A549 (cell line): Measurements from ENCODE around the gene RIIAD1. TPM values are rescaled to one million over a fixed set of nuclear protein-coding genes. Genes with fewer than 3 reads are reported as not detected.

Experiments used
- ATAC-seq, 2 experiments: fragments of 200-7000 bp in 1 of 2; fragments of >200 bp in 1 of 2; cut with Nextera tagmentation in 1 of 2; cut with Tn5 transposase in 1 of 2; 3 replicates each; pipeline versions ENCODE4 v1.8.0 to v1.9.1; 2018 to 2020; ENCODE audit warnings: mild to moderate bottlenecking in 1 of 2, moderate library complexity in 1 of 2
- CTCF ChIA-PET: fragments of 300-600 bp; sonication (Branson Sonifier 250); formaldehyde crosslinking; extraction: SDS; loops from one replicate; lab custom pipeline; 2021; ENCODE audit warnings: antibody characterized with exemption, inconsistent platforms; lab: Yijun Ruan, JAX
- POLR2A ChIA-PET: fragments of 350-600 bp; formaldehyde crosslinking; extraction: SDS; loops from one replicate; lab custom pipeline; 2021; ENCODE audit warnings: antibody characterized with exemption, inconsistent platforms; lab: Yijun Ruan, JAX
- DNase-seq, 2 experiments: peaks; one replicate each; pipeline versions ENCODE4 v3.0.0 to v3.0.0-alpha.2; 2011 to 2016; ENCODE audit warnings: low read depth in 1 of 2, low spot score in 1 of 2
- FAIRE-seq: peaks from 2 replicates; lab custom pipeline; 2011; peaks lifted over from hg19 to GRCh38; lab: Jason Lieb, UNC
- H3K27ac ChIP-seq, 2 experiments: fragments of >200 bp; sonication (Bioruptor Twin); formaldehyde crosslinking; 3 replicates each; pipeline ENCODE4 v1.5.1; 2016 to 2017
- H3K4me1 ChIP-seq: fragments of >200 bp; sonication (Bioruptor Twin); formaldehyde crosslinking; 3 replicates; pipeline ENCODE4 v1.6.1; 2016
- H3K4me2 ChIP-seq: fragments of >200 bp; sonication (Bioruptor Twin); formaldehyde crosslinking; 3 replicates; pipeline ENCODE4 v1.6.1; 2016
- H3K4me3 ChIP-seq: fragments of >200 bp; sonication (Bioruptor Twin); formaldehyde crosslinking; 3 replicates; pipeline ENCODE4 v1.5.1; 2016
- H3K9me3 ChIP-seq: fragments of >200 bp; sonication (Bioruptor Twin); formaldehyde crosslinking; 3 replicates; pipeline ENCODE4 v1.6.1; 2016
- CEBPB ChIP-seq, 2 experiments: fragments of >200 bp in 1 of 2; sonication (Bioruptor Twin) in 1 of 2; formaldehyde crosslinking in 1 of 2; IDR thresholded peaks; 2 replicates each; pipeline ENCODE4 v1.6.1; 2012 to 2016
- GATA3 ChIP-seq: IDR thresholded peaks from 2 replicates; pipeline ENCODE4 v1.6.1; 2012; ENCODE audit warnings: borderline replicate concordance
- HDAC2 ChIP-seq: fragments of 200-600 bp; sonication (generic); IDR thresholded peaks from 2 replicates; pipeline ENCODE4 v1.6.1; 2016
- HOXA7 ChIP-seq: fragments of 250-450 bp; sonication (Bioruptor Pico); IDR thresholded peaks from 2 replicates; pipeline ENCODE4 v1.5.0; 2020; ENCODE audit warnings: mild to moderate bottlenecking, moderate library complexity
- HOXB13 ChIP-seq: fragments of 250-450 bp; sonication (Bioruptor Pico); IDR thresholded peaks from 2 replicates; pipeline ENCODE4 v1.5.0; 2020; ENCODE audit warnings: low read depth, mild to moderate bottlenecking, moderate library complexity
- JUN ChIP-seq, 2 experiments: fragments of >200 bp; sonication (Bioruptor Twin); formaldehyde crosslinking; IDR thresholded peaks; 2 replicates in 1 of 2; 3 replicates in 1 of 2; pipeline ENCODE4 v1.6.1; 2016 to 2017
- JUNB ChIP-seq: fragments of >200 bp; sonication (Bioruptor Twin); formaldehyde crosslinking; IDR thresholded peaks from 2 replicates; pipeline ENCODE4 v1.6.1; 2016
- KDM5A ChIP-seq: fragments of 200-600 bp; sonication (generic); IDR thresholded peaks from 2 replicates; pipeline ENCODE4 v1.6.1; 2016; ENCODE audit warnings: antibody characterized with exemption, mild to moderate bottlenecking
- MAFK ChIP-seq: fragments of 450-650 bp; IDR thresholded peaks from 2 replicates; pipeline ENCODE4 v1.6.1; 2014; ENCODE audit not compliant: partially characterized antibody
- MAZ ChIP-seq: fragments of 150-350 bp; IDR thresholded peaks from 2 replicates; pipeline ENCODE4 v1.6.1; 2014; ENCODE audit warnings: antibody characterized with exemption, low read depth, low read length, borderline replicate concordance
- NR3C1 ChIP-seq: fragments of >200 bp; sonication (Bioruptor Twin); formaldehyde crosslinking; IDR thresholded peaks from 3 replicates; pipeline ENCODE4 v1.6.1; 2017
- POLR2A ChIP-seq: IDR thresholded peaks from 2 replicates; pipeline ENCODE4 v1.6.1; 2012; ENCODE audit warnings: mild to moderate bottlenecking, low read length
- POLR2AphosphoS2 ChIP-seq: conservative IDR thresholded peaks from 2 replicates; pipeline ENCODE4 v1.6.1; 2012; ENCODE audit warnings: low read length, improper control_type of control experiment, inconsistent platforms
- RCOR1 ChIP-seq: fragments of 150-350 bp; IDR thresholded peaks from 2 replicates; pipeline ENCODE4 v1.6.1; 2014; ENCODE audit warnings: antibody characterized with exemption, low read length, low read depth
- RFX5 ChIP-seq: fragments of 450-650 bp; IDR thresholded peaks from 2 replicates; pipeline ENCODE4 v1.7.1; 2014; ENCODE audit warnings: antibody characterized with exemption, mild to moderate bottlenecking, moderate library complexity
- RNF2 ChIP-seq: fragments of 200-600 bp; sonication (generic); IDR thresholded peaks from 2 replicates; pipeline ENCODE4 v1.6.1; 2016; ENCODE audit warnings: low read depth, mild to moderate bottlenecking, antibody characterized with exemption, moderate library complexity, borderline replicate concordance
- SREBF2 ChIP-seq: fragments of 450-650 bp; IDR thresholded peaks from 2 replicates; pipeline ENCODE4 v1.6.1; 2014; ENCODE audit warnings: mild to moderate bottlenecking, moderate library complexity
- ZSCAN20 ChIP-seq: fragments of 250-450 bp; sonication (Bioruptor Pico); IDR thresholded peaks from 2 replicates; pipeline ENCODE4 v1.8.0; 2022; ENCODE audit warnings: mild to moderate bottlenecking, moderate library complexity
- WGBS: methylation state at CpG from one replicate; pipeline ENCODE4 v1.1.6; 2017; ENCODE audit errors: missing lambda C conversion rate; 5-methylcytosine and 5-hydroxymethylcytosine counted together
- polyA plus RNA-seq, 4 experiments: library from polyadenylated mRNA; depleted of rRNA in 3 of 4; stranded (reverse); fragments of >200 nt; fragmentation: RNase III in 1 of 4; extraction: RNeasy Plus Mini Kit Qiagen cat#74134 plus additional on column Dnase treatment in 1 of 4; gene quantifications; 2 replicates in 3 of 4; 3 replicates in 1 of 4; pipeline ENCODE4 v1.2.3, GENCODE V29; 2011 to 2017
- small RNA-seq, 6 experiments: library from RNA; depleted of rRNA; stranded (forward); fragments of <200 nt; gene quantifications; one replicate each; pipeline ENCODE3, GENCODE V24; 2012
- TF ChIP-seq, protein P1 (sequence below): IDR thresholded peaks from 2 replicates; pipeline ENCODE4 v1.6.1; 2012
- TF ChIP-seq, protein P2 (sequence below): fragments of >200 bp; sonication (Bioruptor Twin); formaldehyde crosslinking; IDR thresholded peaks from 2 replicates; pipeline ENCODE4 v1.6.1; 2016

The RIIAD1 gene
- polyA plus RNA-seq, 2 of the 4 experiments (the other 2 are of a cell fraction) = not detected

DNA sequence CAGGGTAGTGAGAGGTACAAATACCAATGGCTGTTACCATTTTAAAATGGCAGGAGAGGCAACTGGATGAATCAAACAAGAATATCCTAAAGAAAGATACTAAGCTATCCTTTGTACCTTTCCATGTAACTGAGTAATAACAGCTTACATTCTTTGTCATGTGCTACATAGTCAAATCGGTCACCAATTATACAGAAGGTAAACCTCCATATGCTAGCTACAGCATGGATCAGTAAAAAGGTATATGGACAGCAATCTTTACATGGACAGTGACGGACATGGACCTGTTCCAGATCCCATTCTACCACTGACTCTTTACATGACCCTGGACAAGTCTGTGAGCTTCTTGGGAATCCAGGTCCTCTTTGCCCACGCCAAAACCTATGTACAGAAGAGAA lies 55.3 kb downstream of the RIIAD1 start:
- ChIA-PET POLR2A (no interaction called here), CTCF (interaction anchor here (1.0 kb wide), 1 partner anchor 27 kb away, joined by 3 read pairs; no protein-coding TSS in a partner anchor)
- ATAC-seq (no peak), DNase-seq (no peak), FAIRE-seq (no peak)
- H3K27ac ChIP-seq = no peak overlapping the region
- WGBS = 80% methylated on average over 3 of the region's 3 CpGs
- no peaks in the 10 kb centered on the region for H3K9me3 ChIP-seq
- TF ChIP-seq RCOR1 (no peak), MAZ (no peak), RNF2 (no peak), GATA3 (no peak), NR3C1 (no peak), RFX5 (no peak), POLR2AphosphoS2 (no peak), POLR2A (no peak), ZSCAN20 (CRISPR knock-in tag) (no peak), MAFK (no peak), JUN (IDR thresholded peaks at IDR 0.05) (no peak), CEBPB (IDR thresholded peaks at IDR 0.05) (no peak), SREBF2 (no peak), JUNB (no peak)
- TF ChIP-seq, protein P1, sequence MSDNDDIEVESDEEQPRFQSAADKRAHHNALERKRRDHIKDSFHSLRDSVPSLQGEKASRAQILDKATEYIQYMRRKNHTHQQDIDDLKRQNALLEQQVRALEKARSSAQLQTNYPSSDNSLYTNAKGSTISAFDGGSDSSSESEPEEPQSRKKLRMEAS = no peak
- no peak overlapping the region for H3K4me3 ChIP-seq
- H3K4me1 ChIP-seq = no peaks in the 10 kb centered on the region
- H3K4me2 ChIP-seq = no peak overlapping the region

DNA sequence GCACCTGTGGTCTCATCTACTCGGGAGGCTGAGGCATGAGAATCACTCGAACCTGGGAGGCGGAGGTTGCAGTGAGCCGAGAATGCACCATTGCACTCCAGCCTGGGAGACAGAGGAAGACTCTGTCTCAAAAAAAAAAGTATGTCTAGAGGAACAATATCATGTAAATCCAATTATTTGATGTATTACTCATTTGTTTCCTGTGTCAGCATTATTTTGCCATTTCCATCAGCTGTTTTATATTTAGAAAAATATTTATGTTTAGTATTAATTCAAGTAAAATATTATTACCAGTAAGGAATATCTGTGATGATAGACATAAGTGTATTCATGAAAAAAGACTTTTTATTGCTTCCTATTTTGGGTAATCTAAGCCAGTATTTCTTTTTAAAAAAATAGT lies 56.0 kb downstream of the RIIAD1 start:
- no peak overlapping the region for H3K4me3 ChIP-seq
- TF ChIP-seq JUNB (no peak), MAFK (peak; percentile 46), KDM5A (no peak), HOXB13 (no peak), HDAC2 (no peak), HOXA7 (CRISPR knock-in tag) (no peak), NR3C1 (no peak)
- TF ChIP-seq, protein P2, sequence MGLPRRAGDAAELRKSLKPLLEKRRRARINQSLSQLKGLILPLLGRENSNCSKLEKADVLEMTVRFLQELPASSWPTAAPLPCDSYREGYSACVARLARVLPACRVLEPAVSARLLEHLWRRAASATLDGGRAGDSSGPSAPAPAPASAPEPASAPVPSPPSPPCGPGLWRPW = no peak
- TF ChIP-seq, protein P1 = no peak
- TF ChIP-seq, all 56 proteins: peak for 1
- H3K9me3 ChIP-seq = no peaks in the 10 kb centered on the region
- no peak overlapping the region for H3K27ac ChIP-seq
- no peak for ATAC-seq
- WGBS = 68% methylated on average over 4 of the region's 4 CpGs
- CTCF ChIA-PET = no interaction called here
- H3K4me2 ChIP-seq = no peak overlapping the region
- no peak for FAIRE-seq
- no peaks in the 10 kb centered on the region for H3K4me1 ChIP-seq
- no peak for DNase-seq
- POLR2A ChIA-PET = no interaction called here

Small RNA genes lying within 50 kb of the gene (small RNA-seq; reads per million reads assigned to genes)
- 0 reads per million in 6 experiments for gene RNU6-662P

Other genes with a start within 250 kb of the RIIAD1 start
- gene CGN, start 210.1 kb upstream of the RIIAD1 start, polyA plus RNA-seq (2011; rRNA removed) = 1.8 and 2.1 TPM in 2 replicates
- gene CGN, start 210.1 kb upstream of the RIIAD1 start, polyA plus RNA-seq (2017; fragmentation: RNase III; extraction: RNeasy Plus Mini Kit Qiagen cat#74134 plus additional on column Dnase treatment) = 2.3 to 3.0 TPM (median 2.4 TPM) in 3 replicates
- 24.5 and 27.5 TPM in 2 replicates for gene TUFT1, start 181.2 kb upstream of the RIIAD1 start, polyA plus RNA-seq (2011; rRNA removed)
- gene TUFT1, start 181.2 kb upstream of the RIIAD1 start, polyA plus RNA-seq (2017; fragmentation: RNase III; extraction: RNeasy Plus Mini Kit Qiagen cat#74134 plus additional on column Dnase treatment) = 21.1 to 31.1 TPM (median 26.7 TPM) in 3 replicates
- 29.1 and 30.5 TPM in 2 replicates for gene SNX27, start 109.5 kb upstream of the RIIAD1 start, polyA plus RNA-seq (2011; rRNA removed)
- 11.0 to 13.6 TPM (median 12.8 TPM) in 3 replicates for gene SNX27, start 109.5 kb upstream of the RIIAD1 start, polyA plus RNA-seq (2017; fragmentation: RNase III; extraction: RNeasy Plus Mini Kit Qiagen cat#74134 plus additional on column Dnase treatment)
- gene CELF3, start 4.7 kb upstream of the RIIAD1 start, polyA plus RNA-seq (2011; rRNA removed) = not detected in 2 replicates
- gene CELF3, start 4.7 kb upstream of the RIIAD1 start, polyA plus RNA-seq (2017; fragmentation: RNase III; extraction: RNeasy Plus Mini Kit Qiagen cat#74134 plus additional on column Dnase treatment) = not detected in 3 replicates
- gene MRPL9, start 42.0 kb downstream of the RIIAD1 start, polyA plus RNA-seq (2011; rRNA removed) = 120 and 146 TPM in 2 replicates
- 84.1 to 88.6 TPM (median 84.6 TPM) in 3 replicates for gene MRPL9, start 42.0 kb downstream of the RIIAD1 start, polyA plus RNA-seq (2017; fragmentation: RNase III; extraction: RNeasy Plus Mini Kit Qiagen cat#74134 plus additional on column Dnase treatment)
- gene TDRKH, start 69.0 kb downstream of the RIIAD1 start, polyA plus RNA-seq (2011; rRNA removed) = 7.7 and 10.2 TPM in 2 replicates
- 7.9 to 8.8 TPM (median 8.4 TPM) in 3 replicates for gene TDRKH, start 69.0 kb downstream of the RIIAD1 start, polyA plus RNA-seq (2017; fragmentation: RNase III; extraction: RNeasy Plus Mini Kit Qiagen cat#74134 plus additional on column Dnase treatment)
- gene LINGO4, start 83.9 kb downstream of the RIIAD1 start, polyA plus RNA-seq (2011; rRNA removed) = not detected in 2 replicates
- not detected in 3 replicates for gene LINGO4, start 83.9 kb downstream of the RIIAD1 start, polyA plus RNA-seq (2017; fragmentation: RNase III; extraction: RNeasy Plus Mini Kit Qiagen cat#74134 plus additional on column Dnase treatment)
- gene RORC, start 110.3 kb downstream of the RIIAD1 start, polyA plus RNA-seq (2011; rRNA removed) = 0.24 and 0.25 TPM in 2 replicates
- 0.06 TPM in 1 of 3 replicates, not detected in the others for gene RORC, start 110.3 kb downstream of the RIIAD1 start, polyA plus RNA-seq (2017; fragmentation: RNase III; extraction: RNeasy Plus Mini Kit Qiagen cat#74134 plus additional on column Dnase treatment)
- gene C2CD4D, start 118.3 kb downstream of the RIIAD1 start, polyA plus RNA-seq (2011; rRNA removed) = not detected in 2 replicates
- not detected in 3 replicates for gene C2CD4D, start 118.3 kb downstream of the RIIAD1 start, polyA plus RNA-seq (2017; fragmentation: RNase III; extraction: RNeasy Plus Mini Kit Qiagen cat#74134 plus additional on column Dnase treatment)
- not detected in 2 replicates for gene THEM5, start 132.2 kb downstream of the RIIAD1 start, polyA plus RNA-seq (2011; rRNA removed)
- gene THEM5, start 132.2 kb downstream of the RIIAD1 start, polyA plus RNA-seq (2017; fragmentation: RNase III; extraction: RNeasy Plus Mini Kit Qiagen cat#74134 plus additional on column Dnase treatment) = not detected in 3 replicates
- 28.1 and 32.3 TPM in 2 replicates for gene THEM4, start 188.0 kb downstream of the RIIAD1 start, polyA plus RNA-seq (2011; rRNA removed)
- gene THEM4, start 188.0 kb downstream of the RIIAD1 start, polyA plus RNA-seq (2017; fragmentation: RNase III; extraction: RNeasy Plus Mini Kit Qiagen cat#74134 plus additional on column Dnase treatment) = 16.6 to 19.6 TPM (median 19.0 TPM) in 3 replicates